HG03565 (cell line): ENCODE results near the gene ALPK3.

Experiments
- ATAC-seq: cut with Tn5 transposase; IDR thresholded peaks from one replicate; pipeline ENCODE4 v1.9.1; 2021; ENCODE audit warnings: mild to moderate bottlenecking, moderate library complexity; ENCODE audit not compliant: unreplicated experiment

ALPK3 gene

DNA sequence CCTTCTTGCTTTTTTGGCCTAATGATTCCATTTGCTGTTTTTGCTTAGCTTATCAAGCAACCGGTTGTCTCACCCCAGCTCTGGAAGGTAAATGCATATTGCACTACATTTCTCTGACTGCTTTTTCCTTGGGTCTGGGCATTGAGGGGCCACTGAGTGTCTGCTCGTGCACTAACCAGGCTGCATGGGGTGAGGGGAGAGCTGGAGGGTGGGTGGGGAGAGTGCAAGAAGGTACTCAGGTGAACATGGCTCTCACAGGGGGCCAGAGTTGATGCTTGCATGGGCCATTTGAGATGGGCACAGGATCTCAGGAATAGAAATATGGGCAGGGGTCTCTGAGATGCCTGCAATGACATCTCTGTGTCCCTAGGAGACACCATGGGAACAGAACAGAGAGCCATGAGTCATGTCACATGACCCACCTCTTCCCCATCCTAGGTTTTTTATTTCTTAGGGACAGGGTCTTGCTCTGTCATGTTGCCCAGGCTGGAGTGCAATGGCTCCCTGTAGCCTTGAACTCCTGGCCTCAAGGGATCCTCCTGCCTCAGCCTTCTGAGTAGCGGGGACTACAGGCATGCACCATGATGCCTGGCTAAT lies 6.2 kb downstream of the ALPK3 start:
- ATAC-seq, result no peak

DNA sequence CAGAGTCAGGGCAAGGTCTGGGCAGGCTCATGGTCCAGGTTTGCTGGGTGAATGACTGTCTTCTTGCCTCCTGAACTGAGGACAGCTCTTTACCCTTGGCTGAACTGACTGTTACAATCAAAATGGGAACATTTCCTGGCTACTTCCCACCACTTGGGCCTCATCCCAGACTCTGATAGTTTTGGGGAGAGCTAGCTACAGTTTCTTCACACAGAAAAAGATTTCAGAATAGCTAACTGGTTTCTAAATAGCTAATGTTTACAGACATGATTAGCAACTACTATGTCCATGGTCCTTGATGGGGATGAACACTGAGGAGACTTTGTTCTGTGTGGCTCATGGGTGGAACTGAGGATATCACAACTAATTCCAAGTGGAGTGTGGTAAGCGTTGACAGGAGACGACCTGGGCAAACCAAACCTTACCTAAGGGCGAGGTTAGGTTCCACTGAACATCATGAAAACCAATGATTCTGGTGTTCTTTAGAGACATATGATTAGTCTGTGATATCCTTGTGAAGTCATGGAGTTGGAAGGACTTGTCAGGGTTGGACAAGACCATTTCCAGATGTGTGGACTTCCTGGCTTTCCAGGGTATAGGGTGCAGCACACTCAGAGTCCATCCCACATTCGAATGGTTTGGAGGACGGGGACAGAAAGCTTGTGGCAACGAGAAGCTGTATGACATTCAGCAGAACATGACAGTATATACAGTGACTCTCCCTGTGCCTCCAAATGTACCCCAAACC lies 7.3 kb downstream of the ALPK3 start:
- ATAC-seq, result no peak

DNA sequence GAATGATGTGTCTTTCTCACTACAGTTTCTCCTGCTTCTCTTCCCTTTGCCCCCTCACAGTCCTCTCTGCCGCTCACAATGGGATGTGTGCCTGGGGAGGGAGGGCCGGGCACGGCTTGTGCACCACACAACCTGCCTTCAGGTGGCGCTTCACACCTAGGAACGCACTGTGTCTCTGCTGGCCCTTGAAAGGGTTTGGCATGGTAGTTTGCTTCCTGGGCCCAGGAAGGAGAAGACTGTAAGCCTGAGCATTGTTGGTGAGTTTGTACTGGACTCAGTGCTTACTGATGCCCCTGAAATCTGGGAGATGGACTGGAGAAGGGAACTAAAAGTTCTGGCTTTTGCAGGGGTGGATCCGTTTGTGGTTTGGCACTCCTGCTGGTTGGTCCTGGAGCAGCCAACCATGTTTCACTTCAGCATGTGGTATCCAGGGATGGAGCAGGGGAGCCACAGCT lies 9.2 kb downstream of the ALPK3 start:
- ATAC-seq, result no peak

DNA sequence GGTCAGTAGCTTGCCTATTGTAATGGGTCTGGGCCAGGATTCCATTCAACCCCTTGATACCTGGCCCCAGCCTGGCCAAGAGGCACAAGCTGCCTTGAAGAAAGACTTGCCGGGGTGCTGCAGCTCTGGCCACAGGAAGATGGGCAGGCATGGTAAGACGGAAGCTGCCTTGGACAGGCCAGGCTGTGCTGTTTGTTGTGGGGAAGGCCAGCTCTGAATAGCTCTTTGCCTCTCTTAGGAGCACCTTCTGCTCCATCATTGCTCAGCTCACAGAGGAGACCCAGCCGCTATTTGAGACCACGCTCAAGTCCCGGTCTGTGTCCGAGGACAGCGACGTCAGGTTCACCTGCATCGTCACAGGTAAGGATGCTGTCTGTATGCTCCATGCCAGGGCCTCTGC lies 10.1 kb downstream of the ALPK3 start:
- no peak for ATAC-seq

DNA sequence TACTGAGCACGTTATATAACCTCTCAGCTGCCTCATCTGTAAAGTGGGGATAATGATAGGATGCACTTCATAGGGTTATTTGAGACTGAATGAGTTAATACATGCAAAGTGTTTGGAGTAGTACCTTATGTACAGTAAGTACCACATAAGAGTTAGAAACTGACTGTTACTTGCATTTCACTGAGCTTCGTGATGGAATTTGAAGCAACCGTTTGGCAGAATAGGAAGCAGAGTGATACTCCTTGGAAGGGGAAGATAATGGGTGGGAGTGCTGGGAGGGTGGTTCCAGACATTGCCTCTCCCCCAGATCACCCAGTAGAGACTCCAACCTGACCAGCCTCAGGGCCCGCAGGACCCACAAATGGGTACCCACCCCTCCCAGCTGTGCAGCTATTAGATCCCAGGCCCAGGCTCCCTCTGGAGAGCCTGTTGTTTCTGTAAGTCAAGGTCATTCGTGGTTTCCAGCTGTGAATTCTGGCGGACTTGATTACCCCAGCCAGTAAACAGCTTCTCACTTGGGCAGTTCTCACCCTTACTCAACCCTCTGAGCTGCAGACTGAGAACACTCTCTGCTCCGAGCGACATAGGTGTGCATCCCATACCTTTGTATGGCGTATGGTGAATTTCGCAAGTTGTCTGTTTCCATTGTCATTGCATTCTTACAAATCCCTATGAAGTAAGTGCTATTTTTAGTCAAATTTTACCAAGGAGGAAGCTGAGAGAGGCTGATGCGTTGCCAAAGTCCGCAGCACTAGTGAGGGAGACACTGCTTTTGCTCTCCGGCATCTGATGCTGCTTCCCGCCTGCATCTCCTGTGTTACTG lies 11.1 kb downstream of the ALPK3 start:
- no peak for ATAC-seq

DNA sequence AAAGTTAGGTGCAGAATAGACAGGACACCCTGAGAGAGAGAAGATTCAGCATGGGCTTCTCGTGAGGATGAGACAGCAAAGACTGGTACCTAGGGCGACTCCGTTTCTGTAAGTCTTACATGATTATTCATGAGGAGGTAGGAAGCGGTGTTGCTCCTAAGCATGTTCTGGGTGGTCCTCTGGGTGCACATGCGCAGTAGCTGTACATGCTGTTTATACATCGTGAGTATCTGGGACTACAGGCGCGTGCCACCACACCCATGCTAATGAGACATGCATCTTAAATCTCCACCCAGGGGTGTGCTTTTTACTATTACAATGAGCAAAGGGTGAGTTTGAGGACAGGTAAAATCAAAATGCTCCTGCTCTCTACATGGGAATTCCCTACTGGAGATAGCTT lies 12.3 kb downstream of the ALPK3 start:
- ATAC-seq, result no peak

DNA sequence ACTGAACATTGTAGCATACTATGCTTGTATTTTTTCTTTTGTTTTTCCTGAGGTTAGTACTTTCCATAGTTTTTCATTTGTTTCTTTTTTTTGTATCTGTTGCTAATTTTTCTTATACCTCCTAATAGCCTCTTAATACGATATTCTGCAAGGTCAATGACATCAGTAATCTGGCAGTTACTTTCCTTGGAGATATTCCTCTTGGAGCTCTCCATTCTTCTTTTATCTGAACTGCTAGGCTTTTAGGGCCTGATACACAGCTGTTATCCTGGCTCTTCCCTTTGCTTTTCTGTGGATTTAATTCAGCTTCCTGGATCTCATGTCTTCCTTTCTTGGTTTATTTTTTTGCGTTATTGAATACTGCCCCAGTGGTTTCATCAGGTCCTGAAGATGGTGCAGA lies 12.9 kb downstream of the ALPK3 start:
- ATAC-seq, result no peak

DNA sequence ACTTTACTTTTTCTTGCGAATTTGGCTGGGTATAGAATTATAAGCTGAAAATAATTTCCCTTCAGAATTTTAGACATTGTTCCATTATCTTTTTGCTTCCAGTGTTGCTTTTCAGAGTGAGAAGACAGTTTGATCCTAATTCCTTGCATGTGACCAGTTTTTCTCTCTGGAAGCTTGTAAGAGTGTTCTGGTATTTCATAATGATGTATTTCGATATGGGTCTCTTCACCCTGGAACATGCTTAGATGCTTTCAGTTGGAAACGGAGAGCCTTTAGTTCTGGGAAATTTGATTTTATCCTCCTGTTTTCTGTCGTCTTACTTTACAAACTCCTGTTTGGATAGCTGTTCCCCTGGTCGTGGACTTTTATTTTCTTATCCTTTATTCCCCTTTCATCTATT lies 13.9 kb downstream of the ALPK3 start:
- ATAC-seq, result no peak

DNA sequence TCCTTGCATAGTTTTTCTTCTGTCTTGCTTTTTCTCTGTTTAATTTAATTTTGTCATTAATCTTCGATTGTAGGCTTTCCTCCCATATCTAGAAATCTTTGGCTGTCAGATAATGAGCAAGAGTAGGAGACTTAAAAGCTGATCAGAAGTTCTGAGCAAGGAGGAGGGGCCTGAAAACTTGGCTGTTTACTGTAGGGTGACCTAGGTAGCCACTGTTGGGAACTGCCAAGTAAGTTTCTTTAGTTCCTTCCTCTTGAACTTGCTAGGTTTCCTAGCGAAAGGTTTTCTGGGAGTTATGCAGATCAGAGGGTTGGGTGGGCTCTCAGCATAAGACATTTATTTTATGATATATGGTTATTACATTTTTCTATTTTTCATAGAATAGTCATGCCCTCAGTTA lies 14.5 kb downstream of the ALPK3 start:
- ATAC-seq, result no peak

DNA sequence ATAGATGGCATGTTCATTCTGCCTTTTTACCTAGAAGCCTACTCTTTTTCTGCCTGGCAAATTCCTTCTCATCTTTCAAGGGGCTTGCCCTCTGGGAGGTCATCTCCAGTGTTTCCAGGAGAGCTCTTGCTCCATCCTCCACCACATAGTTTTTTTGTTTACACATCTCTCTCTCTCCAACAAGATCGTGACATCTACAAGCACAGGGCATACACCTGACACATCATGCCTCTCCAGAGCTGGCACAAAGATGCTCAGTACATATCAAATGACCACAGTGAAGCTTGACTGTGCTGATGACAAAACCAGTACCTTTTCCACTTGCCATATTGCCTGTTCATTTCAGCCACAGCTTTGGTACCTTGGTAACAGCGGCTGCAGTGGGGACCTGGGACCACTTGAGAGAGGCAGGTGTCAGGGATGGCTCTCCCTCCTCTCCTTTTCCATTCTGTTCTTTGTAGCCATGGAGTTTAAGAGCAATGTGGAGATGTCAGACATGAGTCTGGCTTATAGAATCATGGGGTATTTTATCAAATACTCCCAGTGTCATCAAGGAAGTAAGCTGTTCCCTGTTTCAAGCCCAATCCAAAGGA lies 15.4 kb downstream of the ALPK3 start:
- no peak for ATAC-seq

DNA sequence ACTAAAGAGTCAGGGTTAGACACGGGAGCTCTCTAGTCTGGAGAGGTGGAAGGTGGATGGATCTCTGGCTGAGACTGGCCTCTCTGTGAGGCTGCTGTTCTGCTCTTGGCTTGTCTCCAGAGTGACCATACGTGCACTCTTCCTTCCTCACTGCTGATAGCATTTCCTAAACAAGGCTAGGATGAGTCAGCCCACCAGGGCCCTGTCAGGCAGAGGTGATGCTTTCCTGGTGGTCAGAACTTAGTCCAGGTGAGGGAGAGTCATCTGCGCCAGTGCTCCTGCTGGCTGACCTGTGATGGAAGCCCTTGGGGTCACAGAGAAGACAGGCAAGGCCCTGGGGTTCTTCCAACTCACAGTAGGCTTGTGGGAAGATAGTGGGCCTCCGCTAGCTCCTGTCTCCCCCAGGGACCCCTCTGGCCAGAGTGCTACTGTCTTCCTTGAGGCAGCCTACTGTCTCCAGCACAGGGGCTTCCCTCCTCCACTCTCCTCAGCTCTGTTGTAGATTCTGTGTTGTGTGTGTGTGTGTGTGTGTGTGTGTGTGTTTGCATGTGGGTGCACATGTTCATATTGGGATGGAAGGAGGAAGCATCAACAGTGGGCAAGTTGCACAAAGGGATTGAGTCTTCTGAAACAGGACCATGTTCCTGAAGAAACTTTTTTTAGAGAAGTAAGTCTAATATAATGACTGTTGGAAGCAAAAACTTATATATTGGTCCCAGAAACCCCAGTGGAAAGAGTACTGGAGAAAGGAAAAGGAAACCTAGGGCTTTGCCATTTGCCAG lies 16.5 kb downstream of the ALPK3 start:
- ATAC-seq, result no peak

DNA sequence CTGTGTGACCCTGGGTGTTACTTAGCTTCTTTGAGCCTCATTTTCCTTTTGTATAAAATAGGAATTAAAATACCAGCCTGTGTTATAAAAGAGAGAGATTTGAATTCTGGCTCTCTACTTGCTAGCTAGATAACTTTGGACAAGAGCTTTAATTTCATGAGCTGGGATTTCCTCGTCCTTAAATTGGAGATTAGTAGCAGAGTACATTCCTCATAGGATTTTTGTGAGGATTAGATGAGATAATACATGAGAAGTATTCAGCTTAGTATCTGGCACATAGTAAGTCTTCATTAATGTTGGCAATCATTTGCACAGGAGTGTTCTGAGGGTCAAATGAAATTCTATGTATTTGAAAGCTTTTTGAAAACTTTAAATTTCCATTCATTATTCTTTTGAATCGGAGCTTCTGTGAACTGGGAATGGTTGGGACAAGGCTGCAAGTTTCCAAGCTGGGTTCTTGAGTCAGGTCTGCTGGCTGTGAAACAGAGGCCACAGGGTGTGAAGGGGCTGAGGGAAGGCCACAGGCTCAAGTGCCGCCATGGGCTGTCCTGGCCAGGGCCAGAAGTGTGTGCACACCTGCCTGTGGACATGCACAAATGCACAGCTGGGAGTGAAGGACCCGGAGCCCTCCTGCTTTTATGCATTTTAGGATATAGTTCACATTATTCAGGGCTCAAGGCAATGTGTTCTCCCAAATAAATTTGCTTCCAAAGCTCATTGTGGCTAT lies 17.2 kb downstream of the ALPK3 start:
- ATAC-seq, result no peak

DNA sequence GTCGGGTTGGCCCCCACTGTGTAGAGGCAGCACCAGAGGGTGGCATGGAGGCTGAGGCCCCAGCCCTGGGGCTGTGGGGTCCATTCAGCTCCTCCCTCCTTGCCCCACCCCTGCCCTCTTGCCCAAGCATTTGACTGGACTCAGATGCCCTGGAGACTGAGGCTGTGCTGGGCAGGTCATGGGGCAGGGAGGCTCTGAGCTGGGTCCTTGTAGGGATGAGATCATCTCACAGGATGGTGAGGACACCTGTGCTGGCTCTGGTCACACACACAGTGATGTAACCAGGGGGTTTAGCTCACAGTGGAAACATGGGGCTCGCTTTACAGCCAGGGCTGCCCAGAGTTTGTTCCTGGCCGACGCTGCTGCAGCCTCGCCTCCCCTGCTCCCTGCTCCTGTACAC lies 17.8 kb downstream of the ALPK3 start:
- no peak for ATAC-seq

DNA sequence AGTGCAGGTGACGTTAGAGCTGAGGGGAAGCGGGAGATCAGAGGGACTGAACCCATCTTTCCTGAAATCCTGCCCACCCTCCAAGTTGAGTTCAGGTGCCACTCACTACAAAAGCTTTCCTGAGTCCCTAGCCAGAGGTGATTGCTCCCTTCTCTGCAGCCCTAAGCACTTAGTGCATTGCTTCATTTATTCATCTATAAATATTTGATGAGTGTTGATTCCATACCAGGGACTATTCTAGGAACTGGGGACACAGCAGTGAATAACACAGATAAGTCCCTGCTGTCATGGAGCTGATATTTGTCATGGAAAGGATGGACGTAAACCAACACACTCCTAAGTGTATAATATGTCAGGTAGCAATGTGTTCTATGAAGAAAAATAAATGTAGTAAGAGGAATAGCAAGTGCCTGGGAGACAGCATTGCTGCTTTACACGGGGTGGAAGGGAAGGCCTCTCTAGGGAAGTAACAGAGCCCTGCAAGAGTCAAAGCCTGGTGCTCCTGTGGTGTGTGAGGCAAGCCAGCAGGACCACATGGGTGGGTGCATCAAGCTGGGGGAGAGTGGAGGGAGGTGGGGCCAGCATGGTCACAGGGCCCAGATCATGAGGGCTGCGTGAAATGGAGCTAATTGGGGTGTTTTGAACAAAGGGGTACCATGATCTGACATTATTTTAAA lies 18.6 kb downstream of the ALPK3 start:
- no peak for ATAC-seq

DNA sequence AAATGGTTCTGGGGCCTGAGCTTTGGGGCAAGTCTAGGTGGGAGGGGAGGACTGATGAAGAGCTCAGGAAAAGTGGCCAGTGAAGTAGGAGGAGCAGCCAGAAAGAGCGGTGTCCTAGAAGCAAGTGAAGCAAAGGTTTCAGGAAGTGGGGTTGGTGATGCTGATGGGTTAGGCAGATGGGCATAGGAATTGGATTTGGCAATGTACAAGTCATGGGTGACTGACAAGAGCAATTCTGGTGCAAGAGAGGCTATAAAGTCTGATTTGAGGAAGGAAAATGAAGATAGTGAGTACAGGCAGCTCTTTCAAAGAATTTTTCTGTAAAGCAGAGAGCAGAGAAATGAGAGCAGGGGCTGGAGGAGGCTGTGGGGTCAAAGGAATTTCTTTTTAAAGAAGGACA lies 19.7 kb downstream of the ALPK3 start:
- no peak for ATAC-seq

DNA sequence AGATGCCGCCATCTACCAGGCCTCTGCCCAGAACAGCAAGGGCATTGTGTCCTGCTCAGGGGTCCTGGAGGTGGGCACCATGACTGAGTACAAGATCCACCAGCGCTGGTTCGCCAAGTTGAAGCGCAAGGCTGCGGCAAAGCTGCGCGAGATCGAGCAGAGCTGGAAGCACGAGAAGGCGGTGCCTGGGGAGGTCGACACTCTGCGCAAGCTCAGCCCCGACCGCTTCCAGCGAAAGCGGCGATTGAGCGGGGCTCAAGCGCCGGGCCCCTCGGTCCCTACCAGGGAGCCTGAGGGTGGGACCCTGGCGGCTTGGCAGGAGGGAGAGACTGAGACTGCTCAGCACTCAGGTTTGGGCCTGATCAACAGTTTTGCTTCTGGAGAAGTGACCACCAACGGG lies 22.6 kb downstream of the ALPK3 start:
- ATAC-seq, result no peak

DNA sequence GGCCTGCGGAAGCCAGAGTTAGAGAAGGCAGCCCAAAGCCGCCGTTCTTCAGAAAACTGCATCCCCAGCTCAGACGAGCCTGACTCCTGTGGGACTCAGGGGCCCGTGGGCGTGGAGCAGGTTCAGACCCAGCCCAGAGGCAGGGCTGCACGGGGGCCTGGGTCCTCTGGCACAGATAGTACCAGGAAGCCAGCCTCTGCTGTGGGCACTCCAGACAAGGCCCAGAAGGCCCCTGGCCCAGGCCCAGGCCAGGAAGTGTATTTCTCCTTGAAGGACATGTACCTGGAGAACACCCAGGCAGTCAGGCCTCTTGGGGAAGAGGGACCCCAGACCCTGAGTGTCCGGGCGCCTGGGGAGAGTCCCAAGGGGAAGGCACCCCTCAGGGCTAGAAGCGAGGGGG lies 23.1 kb downstream of the ALPK3 start:
- ATAC-seq, result no peak

DNA sequence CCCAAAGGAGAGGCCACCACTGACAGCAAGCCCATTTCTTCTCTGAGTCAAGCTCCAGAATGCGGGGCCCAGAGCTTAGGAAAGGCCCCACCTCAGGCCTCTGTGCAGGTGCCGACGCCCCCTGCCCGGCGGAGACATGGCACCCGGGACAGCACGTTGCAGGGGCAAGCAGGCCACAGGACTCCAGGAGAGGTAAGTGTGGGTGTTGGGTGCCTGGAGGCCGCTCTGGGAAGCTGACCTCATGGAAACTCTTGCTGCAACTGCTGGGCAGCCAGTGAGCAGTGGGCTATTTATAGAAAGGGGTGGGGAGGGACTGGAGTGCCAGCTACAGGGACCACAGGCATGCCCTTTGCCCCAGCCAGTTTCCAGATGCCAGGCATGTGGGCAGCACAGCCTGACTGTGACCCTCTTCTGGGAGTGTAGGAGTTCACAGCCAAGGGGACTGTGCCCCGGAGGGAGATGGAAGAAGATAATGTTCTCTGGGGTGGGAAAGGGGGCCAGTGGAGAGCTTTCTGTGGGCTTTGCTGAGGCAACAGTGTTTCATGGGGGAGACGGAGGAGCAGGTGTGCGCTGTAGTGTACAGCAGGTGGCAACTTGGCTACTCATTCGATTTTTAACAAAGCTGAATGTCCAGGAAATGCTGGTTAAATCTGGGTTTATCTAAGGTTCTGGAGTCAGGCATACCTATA lies 23.7 kb downstream of the ALPK3 start:
- no peak for ATAC-seq

DNA sequence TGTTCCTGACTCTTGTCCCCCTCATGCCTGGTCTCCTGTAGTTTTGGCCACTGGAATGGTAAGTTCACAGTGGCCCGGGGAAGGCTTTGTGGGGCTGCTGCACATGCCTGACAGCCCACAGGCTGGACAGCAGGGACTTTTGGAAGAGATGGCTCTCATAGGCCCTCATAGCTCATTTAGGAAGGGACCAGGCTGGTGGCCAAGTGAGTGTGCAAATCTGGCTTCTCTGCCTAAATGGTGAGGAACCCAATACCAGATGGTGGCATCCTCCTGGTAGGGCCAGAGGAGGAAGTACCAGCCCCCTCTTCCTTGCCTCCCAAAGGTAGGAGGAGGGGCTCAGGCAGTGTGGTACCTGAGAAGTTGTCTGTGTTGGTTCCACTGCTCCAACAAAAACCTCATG lies 25.6 kb downstream of the ALPK3 start:
- ATAC-seq, result no peak
